OCI-M1 (cell line): ENCODE results near the gene SEZ6.

ENCODE experiments used
- DNase-seq: peaks from one replicate; lab custom pipeline; 2025; lab: John Stamatoyannopoulos, UW

The SEZ6 gene

GRCh38 chr17:28974451-28974850, 31.4 kb downstream of the SEZ6 start:
- peak; percentile 62 for DNase-seq

- no peak for DNase-seq
These were observed 32.4 kb downstream of the SEZ6 start for GRCh38 chr17:28973425-28973824.

- no peak for DNase-seq
These were observed 33.4 kb downstream of the SEZ6 start for GRCh38 chr17:28972437-28972836.

- DNase-seq = no peak
These were observed 35.0 kb downstream of the SEZ6 start for GRCh38 chr17:28970879-28971278.

GRCh38 chr17:28969706-28970393, 36.0 kb downstream of the SEZ6 start:
- no peak for DNase-seq

- DNase-seq = no peak
These were observed 36.9 kb downstream of the SEZ6 start for GRCh38 chr17:28968914-28969295.

GRCh38 chr17:28968231-28968913, 37.5 kb downstream of the SEZ6 start:
- DNase-seq = no peak

GRCh38 chr17:28967221-28968135, 38.4 kb downstream of the SEZ6 start:
- peak; percentile 60 for DNase-seq

- no peak for DNase-seq
These were observed 42.0 kb downstream of the SEZ6 start for GRCh38 chr17:28963841-28964240.

GRCh38 chr17:28963055-28963611, 42.7 kb downstream of the SEZ6 start:
- DNase-seq = no peak

GRCh38 chr17:28961391-28961790, 44.4 kb downstream of the SEZ6 start:
- DNase-seq = no peak

- no peak for DNase-seq
These were observed 45.4 kb downstream of the SEZ6 start for GRCh38 chr17:28960256-28961061.

GRCh38 chr17:28959471-28959871, 46.4 kb downstream of the SEZ6 start:
- no peak for DNase-seq

GRCh38 chr17:28958820-28959455, 46.9 kb downstream of the SEZ6 start:
- no peak for DNase-seq

- DNase-seq = no peak
These were observed 47.9 kb downstream of the SEZ6 start for GRCh38 chr17:28957992-28958355.

GRCh38 chr17:28957277-28957991, 48.4 kb downstream of the SEZ6 start:
- no peak for DNase-seq

GRCh38 chr17:28956861-28957260, 49.0 kb downstream of the SEZ6 start:
- no peak for DNase-seq

GRCh38 chr17:28956112-28956511, 49.7 kb downstream of the SEZ6 start:
- no peak for DNase-seq

GRCh38 chr17:28955408-28955807, 50.4 kb downstream of the SEZ6 start:
- DNase-seq = no peak

GRCh38 chr17:28954886-28955285, 50.9 kb downstream of the SEZ6 start:
- no peak for DNase-seq
